22Rv1 (cell line): ENCODE results near the gene NBL1.

ENCODE experiments used
- ZFX ChIP-seq: fragments of 450-650 bp; IDR thresholded peaks from 2 replicates; pipeline ENCODE4 v1.6.1; 2017; ENCODE audit warnings: antibody characterized with exemption, borderline replicate concordance
- TF ChIP-seq, protein P1 (sequence below): fragments of 450-650 bp; IDR thresholded peaks from 2 replicates; pipeline ENCODE4 v1.5.1; 2017; ENCODE audit warnings: mild to moderate bottlenecking

DNA sequence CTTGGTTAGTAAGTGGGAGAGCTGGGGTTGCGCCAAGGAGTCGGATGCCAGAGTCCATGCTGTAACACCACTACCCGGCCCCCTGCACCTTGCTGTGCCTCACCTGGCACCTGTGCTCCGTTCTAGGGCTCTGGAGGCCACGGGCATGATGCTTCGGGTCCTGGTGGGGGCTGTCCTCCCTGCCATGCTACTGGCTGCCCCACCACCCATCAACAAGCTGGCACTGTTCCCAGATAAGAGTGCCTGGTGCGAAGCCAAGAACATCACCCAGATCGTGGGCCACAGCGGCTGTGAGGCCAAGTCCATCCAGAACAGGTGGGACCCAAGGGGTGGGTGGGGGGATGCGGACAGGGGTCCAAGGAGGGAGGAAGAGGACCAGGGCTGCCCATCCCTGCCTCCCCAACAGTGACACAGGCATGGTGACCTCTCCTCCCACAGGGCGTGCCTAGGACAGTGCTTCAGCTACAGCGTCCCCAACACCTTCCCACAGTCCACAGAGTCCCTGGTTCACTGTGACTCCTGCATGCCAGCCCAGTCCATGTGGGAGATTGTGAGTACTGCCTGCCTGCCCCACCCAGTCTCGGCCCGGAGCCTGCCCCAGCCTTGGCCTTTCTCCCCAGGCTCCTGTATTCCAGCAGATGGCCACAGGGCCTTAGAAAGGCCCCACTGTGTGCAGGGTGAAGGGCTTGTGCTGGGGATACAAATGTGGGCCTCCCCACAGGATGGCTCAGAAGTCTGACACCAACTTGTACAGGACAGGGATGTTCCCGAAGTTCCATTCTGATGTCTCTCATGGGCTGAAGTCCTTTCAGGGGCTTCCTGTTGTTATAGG, 11.0 kb downstream of the NBL1 start:
- TF ChIP-seq, protein P1, sequence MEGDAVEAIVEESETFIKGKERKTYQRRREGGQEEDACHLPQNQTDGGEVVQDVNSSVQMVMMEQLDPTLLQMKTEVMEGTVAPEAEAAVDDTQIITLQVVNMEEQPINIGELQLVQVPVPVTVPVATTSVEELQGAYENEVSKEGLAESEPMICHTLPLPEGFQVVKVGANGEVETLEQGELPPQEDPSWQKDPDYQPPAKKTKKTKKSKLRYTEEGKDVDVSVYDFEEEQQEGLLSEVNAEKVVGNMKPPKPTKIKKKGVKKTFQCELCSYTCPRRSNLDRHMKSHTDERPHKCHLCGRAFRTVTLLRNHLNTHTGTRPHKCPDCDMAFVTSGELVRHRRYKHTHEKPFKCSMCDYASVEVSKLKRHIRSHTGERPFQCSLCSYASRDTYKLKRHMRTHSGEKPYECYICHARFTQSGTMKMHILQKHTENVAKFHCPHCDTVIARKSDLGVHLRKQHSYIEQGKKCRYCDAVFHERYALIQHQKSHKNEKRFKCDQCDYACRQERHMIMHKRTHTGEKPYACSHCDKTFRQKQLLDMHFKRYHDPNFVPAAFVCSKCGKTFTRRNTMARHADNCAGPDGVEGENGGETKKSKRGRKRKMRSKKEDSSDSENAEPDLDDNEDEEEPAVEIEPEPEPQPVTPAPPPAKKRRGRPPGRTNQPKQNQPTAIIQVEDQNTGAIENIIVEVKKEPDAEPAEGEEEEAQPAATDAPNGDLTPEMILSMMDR, result no peak
- no peak for TF ChIP-seq ZFX
